Muscle of leg (tissue), 11 donors: ENCODE data around the gene PASK. TPM values are rescaled to one million over a fixed set of nuclear protein-coding genes. Genes with fewer than 3 reads are reported as not detected.

Experiments used
- DNase-seq: peaks from one replicate; pipeline ENCODE4 v3.0.0; 2013
- H3K27ac ChIP-seq: one replicate; pipeline ENCODE4 v1.5.1; 2013; ENCODE audit warnings: mild to moderate bottlenecking, low read length, control low read depth
- H3K27me3 ChIP-seq: one replicate; pipeline ENCODE4 v1.6.1; 2013; ENCODE audit warnings: low read length; ENCODE audit not compliant: control insufficient read depth, insufficient read depth
- H3K36me3 ChIP-seq: one replicate; pipeline ENCODE4 v1.6.1; 2013; ENCODE audit warnings: low read length; ENCODE audit not compliant: control insufficient read depth, insufficient read depth
- H3K4me1 ChIP-seq: one replicate; pipeline ENCODE4 v1.6.1; 2013; ENCODE audit warnings: low read length; ENCODE audit not compliant: control insufficient read depth, insufficient read depth
- H3K4me3 ChIP-seq: one replicate; pipeline ENCODE4 v1.5.1; 2013; ENCODE audit warnings: low read length, control low read depth
- H3K9me3 ChIP-seq: replicated peaks from 2 replicates; pipeline ENCODE4 v1.6.1; 2013; ENCODE audit warnings: low read depth, low read length; ENCODE audit not compliant: control insufficient read depth
- WGBS: methylation state at CpG from one replicate; pipeline ENCODE4 v1.1.5; 2013; ENCODE audit warnings: missing lambda C conversion rate; ENCODE audit not compliant: insufficient coverage; 5-methylcytosine and 5-hydroxymethylcytosine counted together
- polyA plus RNA-seq, 8 donors: library from polyadenylated mRNA; unstranded; fragments of 120-200 nt; gene quantifications; one replicate each; pipeline versions ENCODE4 v1.2.1 to v1.2.3, GENCODE V29; 2013; ENCODE audit warnings: inconsistent platforms in 1 of 8, low replicate concordance in 1 of 8; ENCODE audit not compliant: insufficient read length in 8 of 8, insufficient read depth in 1 of 8
- total RNA-seq: library from RNA; stranded (reverse); fragments of 120-200 nt; gene quantifications from one replicate; pipeline ENCODE4 v1.2.4, GENCODE V29; 2013

PASK gene
- total and polyA plus RNA-seq, 9 donors: 2.2 to 8.6 (median 6.1) TPM

GRCh38 chr2:241073166-241074064, 75.9 kb downstream of the PASK start:
- WGBS: 63% methylated on average over 23 of the region's 25 CpGs
- peaks cover 5% of the 10 kb centered on the region for H3K36me3 ChIP-seq

GRCh38 chr2:241072553-241073165, 76.6 kb downstream of the PASK start:
- no peak for DNase-seq
- Histone ChIP-seq H3K27me3 (no peaks in the 10 kb centered on the region), H3K27ac (no peak overlapping the region), H3K36me3 (peaks cover 5% of the 10 kb centered on the region), H3K4me1 (no peaks in the 10 kb centered on the region), H3K4me3 (no peak overlapping the region), H3K9me3 (no peaks in the 10 kb centered on the region)
- WGBS: 53% methylated on average over 14 of the region's 14 CpGs

More at GRCh38 chr2:241073166-241074064, 75.9 kb downstream of the PASK start:
- Histone ChIP-seq H3K9me3 (no peaks in the 10 kb centered on the region), H3K27ac (no peak overlapping the region), H3K27me3 (no peaks in the 10 kb centered on the region), H3K4me3 (no peak overlapping the region), H3K4me1 (no peaks in the 10 kb centered on the region)
- no peak for DNase-seq

- H3K9me3 ChIP-seq: no peaks in the 10 kb centered on the region
- H3K27ac ChIP-seq: no peak overlapping the region
- peaks cover 5% of the 10 kb centered on the region for H3K36me3 ChIP-seq
- H3K4me3 ChIP-seq: no peak overlapping the region
- no peaks in the 10 kb centered on the region for H3K27me3 ChIP-seq
- no peak for DNase-seq
- WGBS: 84% methylated on average over 9 of the region's 9 CpGs
- no peaks in the 10 kb centered on the region for H3K4me1 ChIP-seq
Measured at GRCh38 chr2:241072151-241072550, 77.1 kb downstream of the PASK start.

- 78% methylated on average over 15 of the region's 25 CpGs for WGBS
- Histone ChIP-seq H3K36me3 (peaks cover 5% of the 10 kb centered on the region), H3K27ac (no peak overlapping the region), H3K9me3 (no peaks in the 10 kb centered on the region), H3K4me1 (no peaks in the 10 kb centered on the region), H3K27me3 (no peaks in the 10 kb centered on the region), H3K4me3 (no peak overlapping the region)
- no peak for DNase-seq
Measured at GRCh38 chr2:241071677-241072111, 77.6 kb downstream of the PASK start.

- H3K4me3 ChIP-seq: no peak overlapping the region
- no peaks in the 10 kb centered on the region for H3K27me3 ChIP-seq
- no peak for DNase-seq
- H3K27ac ChIP-seq: no peak overlapping the region
- WGBS: 84% methylated on average over 19 of the region's 31 CpGs
- H3K36me3 ChIP-seq: peaks cover 5% of the 10 kb centered on the region
- H3K9me3 ChIP-seq: no peaks in the 10 kb centered on the region
- H3K4me1 ChIP-seq: no peaks in the 10 kb centered on the region
Measured at GRCh38 chr2:241070811-241071676, 78.2 kb downstream of the PASK start.

- Histone ChIP-seq H3K27ac (no peak overlapping the region), H3K9me3 (no peaks in the 10 kb centered on the region), H3K27me3 (no peaks in the 10 kb centered on the region), H3K4me1 (no peaks in the 10 kb centered on the region), H3K4me3 (no peak overlapping the region), H3K36me3 (peaks cover 5% of the 10 kb centered on the region)
- no peak for DNase-seq
- 80% methylated on average over 13 of the region's 13 CpGs for WGBS
Measured at GRCh38 chr2:241070361-241070760, 78.9 kb downstream of the PASK start.

GRCh38 chr2:241069821-241070281, 79.4 kb downstream of the PASK start:
- no peaks in the 10 kb centered on the region for H3K4me1 ChIP-seq
- 76% methylated on average over 20 of the region's 26 CpGs for WGBS
- no peak for DNase-seq

GRCh38 chr2:241068942-241069810, 80.1 kb downstream of the PASK start:
- H3K27ac ChIP-seq: no peak overlapping the region
- H3K9me3 ChIP-seq: no peaks in the 10 kb centered on the region
- H3K4me3 ChIP-seq: no peak overlapping the region
- peaks cover 9% of the 10 kb centered on the region for H3K27me3 ChIP-seq
- no peaks in the 10 kb centered on the region for H3K36me3 ChIP-seq
- no peaks in the 10 kb centered on the region for H3K4me1 ChIP-seq
- DNase-seq: no peak
- 82% methylated on average over 26 of the region's 28 CpGs for WGBS

More at GRCh38 chr2:241069821-241070281, 79.4 kb downstream of the PASK start:
- H3K4me3 ChIP-seq: no peak overlapping the region
- H3K27ac ChIP-seq: no peak overlapping the region
- peaks cover 2% of the 10 kb centered on the region for H3K36me3 ChIP-seq
- H3K27me3 ChIP-seq: peaks cover 2% of the 10 kb centered on the region
- H3K9me3 ChIP-seq: no peaks in the 10 kb centered on the region
